ENCODE results near the gene STXBP4.

STXBP4 gene, protein sequence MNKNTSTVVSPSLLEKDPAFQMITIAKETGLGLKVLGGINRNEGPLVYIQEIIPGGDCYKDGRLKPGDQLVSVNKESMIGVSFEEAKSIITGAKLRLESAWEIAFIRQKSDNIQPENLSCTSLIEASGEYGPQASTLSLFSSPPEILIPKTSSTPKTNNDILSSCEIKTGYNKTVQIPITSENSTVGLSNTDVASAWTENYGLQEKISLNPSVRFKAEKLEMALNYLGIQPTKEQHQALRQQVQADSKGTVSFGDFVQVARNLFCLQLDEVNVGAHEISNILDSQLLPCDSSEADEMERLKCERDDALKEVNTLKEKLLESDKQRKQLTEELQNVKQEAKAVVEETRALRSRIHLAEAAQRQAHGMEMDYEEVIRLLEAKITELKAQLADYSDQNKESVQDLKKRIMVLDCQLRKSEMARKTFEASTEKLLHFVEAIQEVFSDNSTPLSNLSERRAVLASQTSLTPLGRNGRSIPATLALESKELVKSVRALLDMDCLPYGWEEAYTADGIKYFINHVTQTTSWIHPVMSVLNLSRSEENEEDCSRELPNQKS

DNA sequence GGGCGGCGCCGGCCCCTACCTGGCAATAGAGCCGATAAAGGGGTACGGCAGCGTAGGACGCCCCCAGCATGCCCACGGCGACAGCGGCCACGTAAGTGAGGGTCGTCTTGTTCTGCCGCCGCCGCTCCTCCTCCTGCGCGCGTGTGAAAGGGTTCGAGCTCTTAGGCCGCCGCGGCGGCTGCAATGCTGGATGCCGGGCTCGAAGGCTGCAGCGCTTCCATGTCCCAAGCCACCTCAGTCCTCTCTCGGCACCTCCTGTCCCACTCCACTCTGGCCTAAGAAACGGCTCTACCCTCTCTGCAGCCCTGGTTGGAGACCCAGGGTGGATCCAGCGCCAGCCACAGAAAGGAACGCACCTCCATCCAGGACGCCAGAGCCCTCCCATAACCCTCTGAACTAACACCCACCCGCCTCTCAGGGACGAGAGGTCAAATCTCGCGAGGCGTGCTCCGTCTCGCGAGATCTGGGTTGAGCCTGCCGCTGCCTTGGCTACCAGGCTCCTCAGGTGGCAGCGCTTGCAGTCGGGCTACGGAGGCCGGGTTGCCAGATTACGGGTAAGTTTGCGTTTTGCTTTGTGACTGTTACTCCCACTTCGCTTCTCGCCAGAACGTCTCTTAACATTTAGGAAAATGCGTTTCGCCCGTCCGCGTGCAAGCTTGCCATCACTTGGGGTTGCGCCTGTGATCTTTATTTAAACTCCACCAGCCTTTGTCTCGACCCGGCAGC lies at the start of gene STXBP4, which contains the start of gene COX11:
Gene STXBP4, plus strand, starts transcription at position 504 of the 726 bp plus-strand sequence. CDS start 17,455 bp downstream, outside the sequence.
Gene COX11, minus strand, starts transcription at position 393 of the 726 bp plus-strand sequence. Its CDS starts 8 bp downstream, at position 385.
- DNase-seq (ENCODE audit: low spot score), result peak; percentile 96

DNA sequence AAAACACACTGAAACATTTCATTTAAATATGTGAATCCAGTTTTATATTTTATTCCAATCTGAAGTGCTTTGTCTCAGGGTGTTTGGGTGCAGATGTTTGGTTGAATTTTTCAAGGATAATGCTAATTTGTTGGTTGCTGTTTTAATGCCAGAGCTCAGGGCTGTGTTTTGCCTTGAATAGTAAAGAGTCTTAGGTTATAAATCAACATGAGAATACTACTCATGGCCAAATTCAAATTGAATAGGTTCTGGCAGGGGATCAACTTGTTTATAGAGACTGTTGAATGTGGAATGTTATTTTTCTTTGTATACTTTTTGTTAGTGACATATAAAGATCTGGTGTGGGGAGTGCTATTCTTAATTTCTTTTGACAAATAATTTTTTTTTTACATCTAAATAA lies 49.1 kb upstream of the STXBP4 start:
- no peak for DNase-seq (ENCODE audit: low spot score)

DNA sequence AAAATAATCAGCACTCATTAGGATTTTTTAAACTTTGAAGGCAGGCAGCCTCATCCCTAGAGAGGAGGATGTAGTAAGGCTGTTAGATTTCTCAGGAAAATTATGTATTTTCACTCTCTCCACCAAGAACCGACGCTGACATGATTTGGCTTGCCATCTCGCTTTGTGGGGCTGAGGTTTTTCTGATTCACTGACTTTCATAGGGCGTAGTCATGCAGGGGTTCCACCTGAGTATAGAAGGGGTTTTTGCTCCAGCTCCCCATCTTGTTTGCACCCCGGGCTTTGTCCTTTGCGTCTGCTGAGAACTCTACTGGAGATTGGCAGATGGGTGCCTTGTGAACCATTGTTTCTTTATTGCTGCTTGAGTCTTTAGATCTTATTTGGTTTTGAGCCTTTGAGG lies 47.7 kb upstream of the STXBP4 start:
- no peak for DNase-seq (ENCODE audit: low spot score)

DNA sequence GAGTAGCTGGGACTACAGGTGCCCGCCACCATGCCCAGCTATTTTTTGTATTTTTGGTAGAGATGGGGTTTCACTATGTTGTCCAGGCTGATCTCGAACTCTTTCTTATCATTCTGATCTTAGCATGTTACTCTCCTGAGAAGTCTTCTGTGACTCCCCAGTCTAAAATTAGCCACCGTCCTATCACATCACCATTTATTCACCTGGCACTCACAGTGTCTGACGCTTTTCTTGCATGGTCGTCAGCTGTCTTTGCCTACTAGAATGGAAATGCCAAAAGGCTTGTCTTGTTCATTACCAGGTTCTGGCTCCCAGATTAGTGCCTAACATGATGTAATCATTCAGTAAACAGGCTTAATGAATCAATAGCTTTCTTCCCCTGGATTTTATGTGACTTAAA lies 44.2 kb upstream of the STXBP4 start:
- no peak for DNase-seq (ENCODE audit: low spot score)

DNA sequence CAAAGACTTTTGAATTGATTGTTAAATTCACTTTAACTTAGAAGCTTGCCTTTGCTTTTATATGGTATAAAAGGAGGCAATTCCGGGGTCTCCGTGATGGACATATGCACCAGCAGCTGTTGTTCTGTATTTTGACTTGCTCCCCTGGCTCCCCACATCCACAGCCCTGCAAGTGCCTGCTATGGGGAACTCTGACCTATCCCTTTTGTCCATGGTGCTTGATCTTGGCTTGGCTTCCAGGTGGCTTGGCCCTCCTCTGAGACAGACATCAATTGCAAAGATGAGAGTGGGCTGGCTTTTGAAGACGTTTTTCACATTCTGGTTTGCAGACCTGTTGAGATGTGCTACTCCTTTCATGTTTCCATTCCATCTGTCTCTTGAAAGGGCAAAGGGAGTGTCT lies 41.0 kb upstream of the STXBP4 start:
- DNase-seq (ENCODE audit: low spot score), result no peak

DNA sequence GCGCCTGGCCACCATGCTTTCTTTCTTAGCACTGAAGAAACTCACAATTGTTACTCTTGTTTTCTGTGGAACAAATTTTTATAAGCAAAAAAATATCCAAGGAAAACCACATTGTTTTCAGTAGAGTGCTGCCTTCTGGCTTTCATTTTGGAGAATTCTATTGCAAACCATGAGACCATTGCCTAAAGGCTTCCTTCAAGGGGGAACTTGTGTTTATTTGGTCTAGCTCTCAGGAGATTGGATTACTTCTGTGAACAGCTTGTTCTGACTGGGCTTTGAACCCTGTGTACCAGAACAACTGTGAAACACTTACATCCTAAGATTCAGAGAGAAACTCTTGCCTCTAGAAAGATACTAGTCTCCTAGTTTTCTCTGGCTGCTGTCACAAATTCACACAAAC lies 35.9 kb upstream of the STXBP4 start:
- DNase-seq (ENCODE audit: low spot score), result no peak

DNA sequence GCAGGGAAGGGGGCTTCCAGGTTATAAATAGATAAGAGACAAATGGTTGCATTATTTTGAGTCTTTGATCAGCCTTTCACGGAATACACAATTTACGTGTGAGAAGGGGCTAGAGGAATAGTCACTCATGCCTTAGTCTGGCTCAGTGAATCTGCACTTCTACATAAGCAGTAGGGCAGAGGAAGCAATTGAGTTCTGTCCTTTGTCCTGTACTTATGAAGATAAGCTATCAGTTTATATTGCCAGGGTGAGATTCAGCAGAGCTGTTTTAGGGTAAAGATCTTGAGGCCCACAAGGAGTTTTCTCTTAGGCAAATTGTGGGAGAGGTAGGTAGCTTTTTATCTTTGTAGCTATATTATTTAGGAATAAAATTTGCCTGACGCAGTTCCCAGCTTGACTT lies 34.6 kb upstream of the STXBP4 start:
- no peak for DNase-seq (ENCODE audit: low spot score)

DNA sequence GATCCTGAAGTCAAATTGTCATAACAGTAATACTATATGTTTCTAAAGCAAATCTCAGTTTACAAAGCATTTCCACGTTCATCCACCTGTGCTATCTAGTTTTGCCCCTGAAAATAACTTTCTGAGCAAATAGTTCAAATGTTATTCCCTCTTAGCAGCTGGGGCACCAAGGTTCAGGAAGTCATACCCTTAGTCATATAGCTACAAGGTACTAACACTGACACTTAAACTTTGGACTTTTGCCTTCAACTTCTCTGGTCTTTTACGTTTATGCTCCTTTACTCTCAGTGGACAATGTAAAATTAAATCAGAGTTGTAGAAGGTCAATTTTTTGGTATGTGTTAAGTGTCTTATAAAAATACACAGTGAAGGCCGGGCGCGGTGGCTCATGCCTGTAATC lies 33.1 kb upstream of the STXBP4 start:
- no peak for DNase-seq (ENCODE audit: low spot score)

DNA sequence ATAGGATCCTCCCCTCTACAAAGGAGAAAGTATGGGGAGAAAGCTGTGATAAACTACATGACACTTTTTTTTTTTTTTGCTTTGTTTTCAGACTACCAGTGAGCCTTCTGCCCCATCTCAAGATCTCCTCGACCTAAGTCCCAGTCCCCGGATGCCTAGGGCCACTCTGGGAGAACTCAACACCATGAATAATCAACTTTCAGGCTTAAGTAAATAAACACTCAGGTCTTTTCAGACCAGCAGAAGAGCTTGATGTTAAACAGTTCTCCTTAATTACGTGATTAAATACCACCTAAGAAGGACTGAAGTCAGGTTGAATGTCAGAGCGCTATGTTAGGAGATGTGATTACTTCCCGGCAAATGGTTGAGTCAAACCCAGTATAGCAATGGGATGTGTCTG lies 31.5 kb upstream of the STXBP4 start:
- no peak for DNase-seq (ENCODE audit: low spot score)

DNA sequence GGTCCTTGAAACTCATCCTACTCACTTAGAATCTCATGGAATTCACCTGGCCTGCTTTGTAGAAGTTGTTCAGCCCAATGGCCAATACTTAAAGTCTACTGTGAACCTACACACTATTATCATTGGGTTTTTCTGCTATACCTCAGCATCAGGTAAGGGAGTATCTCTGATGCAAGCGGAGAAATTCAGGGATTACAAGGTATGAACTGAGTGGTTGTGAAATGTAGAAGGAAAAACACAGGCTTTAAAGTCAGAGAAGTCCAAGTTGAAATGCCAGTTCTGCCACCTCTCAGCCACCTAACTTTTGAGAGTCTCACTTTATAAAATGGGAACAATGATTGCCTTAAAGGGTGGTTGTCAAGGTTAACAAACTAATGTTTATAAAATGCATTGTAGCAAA lies 31.1 kb upstream of the STXBP4 start:
- no peak for DNase-seq (ENCODE audit: low spot score)

DNA sequence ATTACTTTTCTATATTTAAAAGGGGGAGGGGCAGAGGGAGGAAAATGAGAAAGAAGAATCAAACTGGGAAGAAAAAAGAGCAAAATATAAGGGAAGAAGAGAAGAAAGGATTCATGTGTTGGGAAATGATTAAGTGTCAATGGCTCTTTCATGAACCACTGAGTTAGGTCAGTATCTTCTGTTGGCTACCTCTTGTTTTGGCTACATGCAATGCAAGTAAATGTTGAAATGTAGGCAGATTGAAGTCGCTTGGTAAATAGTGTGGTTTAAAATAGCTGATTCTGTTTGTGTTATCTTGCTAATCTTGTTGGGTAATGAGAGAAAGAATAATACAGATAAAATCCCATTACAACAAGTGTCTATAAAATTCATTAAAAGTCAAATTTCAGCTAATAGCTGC lies 27.3 kb upstream of the STXBP4 start:
- DNase-seq (ENCODE audit: low spot score), result no peak

DNA sequence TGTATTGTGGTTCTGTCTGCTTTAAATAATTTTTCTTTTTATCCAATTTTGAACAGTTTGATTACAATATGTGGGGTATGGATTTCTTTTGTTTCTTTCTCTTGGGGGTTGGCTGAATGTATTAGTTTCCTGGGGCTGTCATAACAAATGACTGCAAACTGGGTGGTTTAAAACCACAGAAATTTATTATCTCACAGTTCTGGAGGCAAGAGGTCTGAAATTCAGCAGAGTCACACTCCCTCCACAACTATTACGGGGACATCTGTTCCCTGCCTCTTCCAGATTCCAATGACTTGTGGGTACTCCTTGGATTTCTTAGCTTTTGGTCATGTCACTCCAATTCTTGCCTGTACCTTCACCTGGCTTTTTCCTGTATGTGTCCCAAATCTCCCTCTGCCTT lies 23.8 kb upstream of the STXBP4 start:
- DNase-seq (ENCODE audit: low spot score), result no peak

DNA sequence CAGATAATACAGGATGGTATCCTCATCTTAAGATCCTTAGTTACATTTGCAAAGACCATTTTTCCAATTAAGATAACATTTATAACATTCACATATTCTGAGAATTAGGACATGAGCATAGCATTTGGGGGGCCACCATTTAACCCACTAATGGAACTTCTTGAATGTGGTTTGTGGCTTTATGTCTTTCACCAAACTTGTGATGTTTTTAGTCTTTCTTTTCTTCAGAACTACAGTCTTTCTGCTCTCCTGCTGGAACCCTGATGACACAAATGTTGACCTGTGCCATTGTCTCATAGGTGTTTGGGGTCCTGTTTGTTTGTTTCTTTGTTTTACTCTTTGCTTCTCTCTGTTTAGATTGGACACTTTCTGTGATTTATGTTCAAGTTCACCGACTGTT lies 23.3 kb upstream of the STXBP4 start:
- DNase-seq (ENCODE audit: low spot score), result no peak

DNA sequence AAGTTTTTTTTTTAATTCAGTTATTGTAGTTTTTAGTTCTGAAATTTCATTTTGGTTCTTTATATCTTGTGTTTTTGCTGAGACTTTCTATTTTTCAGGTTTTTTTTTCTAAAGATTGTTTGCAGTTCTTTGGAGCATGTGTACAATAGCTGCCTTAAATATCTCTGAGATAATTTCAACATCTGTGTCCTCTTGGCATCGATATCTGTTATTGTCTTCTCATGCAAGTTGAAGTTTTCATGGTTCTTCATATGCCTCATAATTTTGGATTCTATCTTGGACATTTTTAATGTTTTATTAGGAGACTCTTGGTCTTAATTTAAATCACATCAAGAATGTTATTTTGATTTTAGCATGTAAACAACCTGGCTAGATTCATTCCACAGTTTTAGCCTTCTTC lies 22.9 kb upstream of the STXBP4 start:
- no peak for DNase-seq (ENCODE audit: low spot score)

DNA sequence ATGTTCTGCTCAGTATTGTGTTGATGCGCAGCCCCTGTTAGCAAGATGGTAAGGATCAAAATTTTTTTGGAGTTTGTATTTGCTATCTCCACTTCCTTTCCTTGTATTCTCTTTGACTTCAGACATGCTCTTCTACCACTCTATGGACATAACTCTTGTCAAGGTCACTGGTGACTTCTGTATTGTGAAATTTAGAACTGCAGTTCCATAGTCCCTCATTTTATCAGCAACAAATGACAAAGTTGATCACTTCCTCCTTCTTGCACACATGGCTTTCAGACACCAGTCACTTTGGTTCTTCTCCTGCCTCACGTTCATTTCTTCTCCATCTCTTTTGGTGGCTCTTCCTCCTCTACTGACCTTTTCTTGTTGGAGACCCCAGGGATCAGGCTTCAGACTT lies 21.2 kb upstream of the STXBP4 start:
- DNase-seq (ENCODE audit: low spot score), result no peak

DNA sequence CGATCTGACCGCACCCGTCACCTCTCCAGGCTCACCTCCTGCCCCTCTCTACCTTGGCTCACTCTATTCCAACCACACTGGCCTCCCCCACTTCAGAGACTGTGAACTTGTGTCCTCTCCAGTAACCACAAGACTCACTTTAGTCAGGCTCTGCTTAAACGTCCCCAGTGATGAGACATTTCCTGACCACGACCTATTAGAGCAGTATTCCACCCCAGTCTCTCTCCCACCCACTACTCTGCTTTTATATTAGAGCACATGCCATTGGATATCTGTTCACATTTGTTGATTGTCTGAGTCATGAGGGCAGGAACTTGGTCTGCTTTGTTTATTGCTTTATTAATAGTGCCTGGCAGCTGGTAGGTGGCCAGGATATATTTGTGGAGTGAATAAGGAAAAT lies 20.2 kb upstream of the STXBP4 start:
- no peak for DNase-seq (ENCODE audit: low spot score)

DNA sequence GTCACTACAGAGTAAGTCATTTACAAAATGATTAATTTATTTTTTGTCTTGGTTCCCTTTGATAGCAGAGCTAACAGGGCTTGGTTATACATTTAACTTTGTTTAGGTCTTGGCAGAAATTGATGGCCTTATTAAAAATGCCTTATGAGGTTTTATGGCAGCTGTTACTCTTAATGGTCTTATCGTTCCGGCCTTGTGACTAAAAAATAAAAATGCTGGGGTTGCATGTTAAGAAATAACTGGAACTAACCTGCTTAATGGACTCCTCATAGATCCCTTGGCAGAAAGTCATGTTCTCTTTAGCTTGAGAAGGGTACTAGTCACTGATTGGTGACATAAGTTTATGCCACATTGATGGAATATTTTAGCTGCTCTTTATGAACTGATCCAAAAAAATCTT lies 18.4 kb upstream of the STXBP4 start:
- DNase-seq (ENCODE audit: low spot score), result no peak

DNA sequence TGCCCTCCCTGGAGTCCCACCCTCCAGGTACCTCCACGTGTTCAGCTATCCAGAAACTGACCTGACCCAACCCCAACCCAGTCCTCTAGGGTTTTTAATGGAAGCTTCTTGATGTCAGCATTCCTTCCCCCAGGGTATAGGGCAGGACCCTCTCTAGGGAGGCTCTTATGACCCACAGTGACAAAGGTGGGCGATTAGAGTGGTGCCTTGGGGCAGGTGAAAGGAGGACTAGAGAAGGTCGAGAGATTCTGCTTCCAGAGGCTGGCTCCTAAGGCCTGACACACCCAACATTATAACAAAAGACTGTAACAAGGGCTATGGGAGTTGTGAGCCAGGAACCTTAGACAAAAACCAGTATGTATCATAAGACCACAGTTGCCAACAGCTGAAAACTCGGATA lies 17.3 kb upstream of the STXBP4 start:
- DNase-seq (ENCODE audit: low spot score), result no peak

DNA sequence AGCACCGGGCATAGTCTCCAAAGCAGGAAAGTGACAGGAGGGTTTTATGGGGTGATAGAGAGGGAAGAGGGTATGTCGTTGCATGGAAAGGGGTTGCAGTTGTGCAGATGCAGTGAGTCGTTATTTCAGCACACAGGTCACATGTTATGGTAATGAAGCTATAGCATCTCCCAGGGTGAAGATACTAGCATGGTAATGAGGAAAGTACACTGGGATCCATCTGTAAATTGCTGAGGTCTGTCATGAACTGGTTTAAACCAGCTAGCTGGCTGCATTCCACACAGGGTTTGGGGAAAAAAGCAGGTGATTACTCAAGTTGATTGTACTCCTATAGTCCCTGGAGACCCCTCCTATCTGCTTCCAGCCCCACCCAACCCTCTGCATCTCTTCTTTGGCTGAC lies 11.8 kb upstream of the STXBP4 start:
- DNase-seq (ENCODE audit: low spot score), result no peak

DNA sequence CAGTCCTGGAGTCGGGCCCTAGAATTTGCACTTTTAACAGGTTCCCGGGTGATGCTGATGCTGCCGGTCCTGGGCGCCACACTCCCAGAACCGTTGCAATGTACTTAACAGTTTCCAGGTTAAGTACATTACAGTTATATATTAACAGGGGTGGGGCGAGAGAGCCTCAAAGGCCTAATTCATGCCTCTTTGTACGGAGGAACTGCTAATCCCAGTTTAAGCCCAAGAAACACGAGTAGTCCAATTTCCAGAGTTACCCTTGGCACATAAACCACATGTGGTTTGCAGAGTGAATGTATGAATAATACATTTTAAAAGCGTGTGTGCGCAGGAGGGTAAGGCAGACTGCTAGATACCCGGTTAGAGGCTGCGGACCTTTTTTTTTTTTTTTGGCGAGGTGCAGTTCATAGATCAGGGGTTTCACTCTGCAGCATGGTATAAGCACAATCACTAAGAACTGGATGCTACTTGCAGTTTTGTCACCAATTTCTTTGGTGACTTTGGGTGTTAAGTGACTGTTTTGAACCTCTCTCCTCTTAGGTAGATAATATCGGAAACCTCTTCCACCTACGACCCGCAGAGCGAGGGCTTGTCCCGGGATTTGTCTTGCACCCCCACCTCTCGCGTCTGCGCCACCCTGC lies 824 bp upstream of the STXBP4 start:
- peak; percentile 46 for DNase-seq (ENCODE audit: low spot score)

DNA sequence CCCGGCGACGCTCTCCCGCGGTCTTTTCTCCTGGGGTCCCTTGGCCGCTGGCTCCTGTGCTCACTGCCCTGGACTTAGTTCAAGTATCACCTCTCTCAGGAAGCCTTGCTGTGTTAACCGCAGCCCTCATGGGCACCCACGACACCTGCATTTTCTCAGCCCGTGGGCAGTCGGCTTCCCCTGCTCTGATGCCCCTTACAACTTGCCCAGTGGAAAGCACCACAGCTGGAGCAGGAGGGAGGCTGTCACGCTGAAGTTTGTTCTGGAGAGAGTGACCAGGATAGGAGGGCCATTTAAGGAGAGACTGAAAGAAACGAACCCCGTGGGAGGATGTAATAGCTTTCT lies 395 bp downstream of the STXBP4 start:
- DNase-seq (ENCODE audit: low spot score), result peak; percentile 18

DNA sequence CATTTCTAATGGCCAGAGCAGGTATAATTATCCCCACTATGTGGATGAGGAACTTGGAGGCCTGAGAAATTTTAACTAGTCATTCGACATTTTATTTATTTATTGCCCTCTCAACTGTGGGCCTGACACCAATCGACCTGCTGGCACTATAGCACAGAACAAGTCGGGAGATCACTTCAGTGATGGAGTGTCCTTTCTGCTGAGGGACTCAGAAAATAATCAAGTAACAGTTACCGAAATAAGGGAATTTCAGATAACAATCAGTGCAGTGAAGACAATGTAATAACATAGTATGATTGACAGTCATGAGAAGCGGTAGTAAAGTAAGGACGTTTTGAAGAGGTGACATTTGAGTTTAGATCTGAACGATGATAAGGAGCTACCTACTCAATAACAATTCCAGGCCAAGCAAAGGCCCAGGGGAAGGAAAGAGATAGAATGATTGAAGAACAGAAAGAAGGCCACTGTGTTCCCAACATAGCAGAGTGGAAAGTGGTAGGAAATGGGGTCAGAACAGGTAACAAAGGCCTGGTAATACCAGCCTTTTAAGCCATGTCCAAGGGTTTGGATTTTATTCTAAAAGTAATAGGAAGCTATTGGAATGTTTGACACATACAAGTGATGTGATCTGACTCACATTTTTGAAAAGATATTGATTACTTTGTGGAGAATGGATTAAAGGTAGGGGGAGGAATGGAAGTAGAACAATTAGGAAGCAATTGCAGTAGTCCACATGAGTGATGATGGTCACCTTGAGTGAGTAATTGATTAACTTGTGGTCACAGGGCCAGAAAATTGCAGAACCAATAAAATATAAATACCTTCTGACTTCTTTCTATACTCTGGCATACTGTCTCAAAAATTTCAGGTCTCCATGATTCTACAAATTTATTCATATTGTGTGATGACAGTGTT lies 1.4 kb downstream of the STXBP4 start:
- DNase-seq (ENCODE audit: low spot score), result no peak

Data from CD4-positive, alpha-beta T cell treated with Interleukin-15 for 4 hours (primary cell).